Endothelial cell (in vitro differentiated cells): ENCODE results near the gene KCNE1. TPM values are rescaled to one million over a fixed set of nuclear protein-coding genes. Genes with fewer than 3 reads are reported as not detected.

Experiments used
- DNase-seq: peaks from one replicate; pipeline ENCODE4 v3.0.0; 2021; ENCODE audit warnings: low spot score
- H3K27ac Mint-ChIP-seq: one replicate; pipeline ENCODE4 v1.8.0; 2021; ENCODE audit warnings: mixed read lengths, inconsistent platforms; ENCODE audit not compliant: unreplicated experiment
- H3K27me3 Mint-ChIP-seq: one replicate; pipeline ENCODE4 v1.8.0; 2021; ENCODE audit warnings: mild to moderate bottlenecking, moderate library complexity, mixed read lengths, inconsistent platforms; ENCODE audit not compliant: unreplicated experiment
- H3K36me3 Mint-ChIP-seq: one replicate; pipeline ENCODE4 v1.8.0; 2021; ENCODE audit warnings: mild to moderate bottlenecking, low read depth, mixed read lengths, inconsistent platforms; ENCODE audit not compliant: unreplicated experiment
- H3K4me1 Mint-ChIP-seq: one replicate; pipeline ENCODE4 v1.8.0; 2021; ENCODE audit warnings: mild to moderate bottlenecking, mixed read lengths, inconsistent platforms; ENCODE audit not compliant: unreplicated experiment
- H3K4me3 Mint-ChIP-seq: one replicate; pipeline ENCODE4 v1.8.0; 2021; ENCODE audit warnings: mild to moderate bottlenecking, mixed read lengths, inconsistent platforms; ENCODE audit not compliant: unreplicated experiment
- H3K9me3 Mint-ChIP-seq: one replicate; pipeline ENCODE4 v1.8.0; 2021; ENCODE audit warnings: mixed read lengths, inconsistent platforms; ENCODE audit not compliant: unreplicated experiment
- CTCF ChIP-seq: fragments of 200-600 bp; sonication (generic); IDR thresholded peaks from one replicate; pipeline ENCODE4 v1.5.0; 2021; ENCODE audit warnings: antibody characterized with exemption; ENCODE audit not compliant: unreplicated experiment
- total RNA-seq: library from RNA; stranded (reverse); fragmentation: NEBNext Ultra II Directional; extraction: Animal tissue kit (Norgen Biotek cat#: 25700); gene quantifications from one replicate; pipeline ENCODE4 v1.2.1, GENCODE V29; 2021; ENCODE audit not compliant: unreplicated experiment

KCNE1 gene
- total RNA-seq, 1 donor from 2014 or later: 0.26 TPM

GRCh38 chr21:34545079-34545884 is 33.3 kb upstream of the KCNE1 start:
- DNase-seq: no peak

GRCh38 chr21:34544032-34544496 is 32.1 kb upstream of the KCNE1 start:
- no peak overlapping the region for H3K4me3 Mint-ChIP-seq

More at GRCh38 chr21:34545079-34545884, 33.3 kb upstream of the KCNE1 start:
- no peak for TF ChIP-seq CTCF
- Mint-ChIP-seq H3K27ac (peak overlapping the region; percentile 52), H3K9me3 (no peaks in the 10 kb centered on the region), H3K4me1 (peaks cover 24% of the 10 kb centered on the region), H3K27me3 (peaks cover 6% of the 10 kb centered on the region), H3K4me3 (no peak overlapping the region), H3K36me3 (no peaks in the 10 kb centered on the region)

GRCh38 chr21:34543017-34543416 is 31.0 kb upstream of the KCNE1 start:
- H3K9me3 Mint-ChIP-seq: no peaks in the 10 kb centered on the region
- H3K27me3 Mint-ChIP-seq: peaks cover 6% of the 10 kb centered on the region
- peaks cover 24% of the 10 kb centered on the region for H3K4me1 Mint-ChIP-seq
- no peak for TF ChIP-seq CTCF
- H3K27ac Mint-ChIP-seq: no peak overlapping the region
- no peak overlapping the region for H3K4me3 Mint-ChIP-seq
- no peak for DNase-seq
- no peaks in the 10 kb centered on the region for H3K36me3 Mint-ChIP-seq

More at GRCh38 chr21:34544032-34544496, 32.1 kb upstream of the KCNE1 start:
- Mint-ChIP-seq H3K4me1 (peaks cover 24% of the 10 kb centered on the region), H3K27me3 (peaks cover 6% of the 10 kb centered on the region), H3K36me3 (no peaks in the 10 kb centered on the region), H3K27ac (no peak overlapping the region), H3K9me3 (no peaks in the 10 kb centered on the region)
- DNase-seq: peak; percentile 76
- TF ChIP-seq CTCF: peak; percentile 78

GRCh38 chr21:34540206-34540605 is 28.2 kb upstream of the KCNE1 start:
- Mint-ChIP-seq H3K4me1 (peaks cover 6% of the 10 kb centered on the region), H3K4me3 (no peak overlapping the region), H3K9me3 (no peaks in the 10 kb centered on the region), H3K36me3 (no peaks in the 10 kb centered on the region), H3K27ac (no peak overlapping the region), H3K27me3 (peaks cover 6% of the 10 kb centered on the region)
- no peak for TF ChIP-seq CTCF
- no peak for DNase-seq

- H3K27me3 Mint-ChIP-seq: peaks cover 4% of the 10 kb centered on the region
- DNase-seq: no peak
- H3K36me3 Mint-ChIP-seq: no peaks in the 10 kb centered on the region
- TF ChIP-seq CTCF: no peak
- no peak overlapping the region for H3K4me3 Mint-ChIP-seq
- no peaks in the 10 kb centered on the region for H3K9me3 Mint-ChIP-seq
- no peak overlapping the region for H3K27ac Mint-ChIP-seq
- H3K4me1 Mint-ChIP-seq: no peaks in the 10 kb centered on the region
These were observed 25.8 kb upstream of the KCNE1 start for GRCh38 chr21:34537838-34538237.
